Adrenal gland (tissue), 12 donors: ENCODE measurements around the gene MRPL57. TPM values are rescaled to one million over a fixed set of nuclear protein-coding genes. Genes with fewer than 3 reads are reported as not detected.
"Not testable (repeated sequence)": the region's sequence is repeated elsewhere in the genome, so short reads cannot be mapped to it uniquely, and the experiment has no call there.

Source experiments
- DNase-seq, 7 donors: peaks; one replicate each; pipeline ENCODE4 v3.0.0-alpha.2; 2019 to 2020
- H3K27ac ChIP-seq, 5 donors: fragments of 200-600 bp; sonication (generic) in 4 of 5; 1 replicate in 3 of 5; 2 replicates in 2 of 5; pipeline versions ENCODE4 v1.5.1 to v1.8.0; 2016 to 2020; ENCODE audit warnings: mild to moderate bottlenecking in 1 of 5
- H3K27me3 ChIP-seq: fragments of 200-600 bp; 2 replicates; pipeline ENCODE4 v1.8.0; 2021
- H3K36me3 ChIP-seq, 2 donors: fragments of 200-600 bp; replicated peaks in 1 of 2; 1 replicate in 1 of 2; 2 replicates in 1 of 2; pipeline versions ENCODE4 v1.5.1 to v1.8.0; 2018 to 2022
- H3K4me1 ChIP-seq, 2 donors: fragments of 200-600 bp; replicated peaks in 1 of 2; 1 replicate in 1 of 2; 2 replicates in 1 of 2; pipeline versions ENCODE4 v1.5.1 to v1.8.0; 2018 to 2021
- H3K4me3 ChIP-seq, 4 donors: fragments of 200-600 bp; sonication (generic) in 3 of 4; one replicate each; pipeline ENCODE4 v1.5.1; 2016 to 2018
- H3K9me3 ChIP-seq, 3 donors: fragments of 200-600 bp; sonication (generic) in 1 of 3; replicated peaks in 1 of 3; 1 replicate in 2 of 3; 2 replicates in 1 of 3; pipeline versions ENCODE4 v1.5.1 to v1.8.0; 2016 to 2021
- POLR2A ChIP-seq, 2 donors: fragments of 450-650 bp; IDR thresholded peaks; one replicate each; pipeline ENCODE4 v1.6.1; 2017; ENCODE audit warnings: antibody characterized with exemption in 2 of 2, mild to moderate bottlenecking in 2 of 2, moderate library complexity in 1 of 2
- WGBS, 4 donors: extraction: QIAGEN DNeasy Blood & Tissue Kit in 2 of 4; methylation state at CpG; one replicate each; pipeline versions ENCODE4 v1.1.5 to v1.1.7; 2013 to 2017; 5-methylcytosine and 5-hydroxymethylcytosine counted together
- intact Hi-C, 2 donors: fragments of 100-400 bp; cut with DNase I; formaldehyde crosslinking; loops; one replicate each; pipeline versions ENCODE4 v1.14.1 to v1.15.0; 2022 to 2023
- polyA plus RNA-seq, 3 donors: library from polyadenylated mRNA; stranded (reverse); fragments of 200-250 nt in 2 of 3; fragments of 350-450 nt in 1 of 3; fragmentation: Illumina TruSeq in 1 of 3; extraction: RNeasy Lipid Tissue Mini Kit (QIAGEN cat#74804) in 1 of 3; gene quantifications; one replicate each; pipeline ENCODE4 v1.2.3, GENCODE V29; 2013 to 2014
- total RNA-seq, 9 donors: library from RNA; depleted of rRNA in 4 of 9; stranded (reverse); fragments of >200 nt in 4 of 9; fragments of 120-200 nt in 1 of 9; fragmentation: NEBNext Ultra II Directional in 1 of 9; extraction: Animal tissue kit (Norgen Biotek cat#: 25700) in 1 of 9; gene quantifications; one replicate each; pipeline versions ENCODE4 v1.1.0 to v1.2.4, GENCODE V29; 2013 to 2023
- TF ChIP-seq, protein P1 (sequence below), 6 experiments: fragments of 450-650 bp in 4 of 6; fragments of 200-600 bp in 2 of 6; sonication (generic) in 1 of 6; IDR thresholded peaks; 1 replicate in 5 of 6; 2 replicates in 1 of 6; pipeline versions ENCODE4 v1.5.1 to v1.8.0; 2016 to 2021; ENCODE audit warnings: antibody characterized with exemption in 6 of 6, mild to moderate bottlenecking in 2 of 6, moderate library complexity in 1 of 6
- donor health status: healthy with polysubstance abuse.
- donor health status: Bipolar disorder and iron deficiency.
- donor health status: DM: yes; HTN: yes; CAD: no.
- donor health status: DM: no; HTN: no; CAD: no.
- donor health status: DM: no; HTN: no; CAD: no.
- donor health status: DM: yes; HTN: yes; CAD: no.

MRPL57 gene
- total and polyA plus RNA-seq, 12 donors, result 28.5 to 71.0 (median 37.1) TPM

DNA sequence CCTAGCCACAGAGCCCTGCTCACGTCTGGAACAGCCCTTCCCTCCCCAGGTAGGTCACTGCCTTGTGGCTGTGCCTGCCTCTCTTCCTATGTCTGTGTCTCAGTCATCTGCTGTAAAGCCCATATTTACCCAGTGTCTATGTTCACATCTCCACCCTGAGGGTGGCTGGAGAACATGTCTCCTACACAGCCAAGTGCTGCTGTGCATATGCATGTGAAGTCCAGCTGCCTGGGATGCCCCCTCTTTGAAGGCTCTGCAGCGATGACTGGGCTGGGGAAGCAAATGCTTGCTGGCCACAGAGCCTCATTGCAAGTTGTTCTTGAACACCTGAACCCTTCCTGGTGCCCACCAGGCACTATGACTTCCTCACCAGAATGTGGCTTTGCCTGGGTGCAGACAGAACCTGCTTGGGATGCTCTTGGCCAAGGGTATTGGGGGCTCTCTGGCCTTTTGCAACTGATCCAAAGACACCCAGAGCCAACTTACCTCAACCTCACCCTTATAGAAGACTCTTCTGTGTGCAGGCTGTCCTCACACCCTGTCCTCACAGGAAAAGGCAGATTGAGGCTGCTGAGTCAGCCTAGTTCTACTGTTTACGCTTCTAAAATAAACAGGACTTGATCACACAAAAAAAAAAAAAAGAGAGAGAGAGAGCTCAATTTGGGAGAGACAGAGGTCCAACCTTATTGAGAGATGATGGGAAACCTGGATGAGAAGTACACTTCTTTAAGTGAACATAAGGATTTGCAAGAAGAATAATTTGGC is 26.5 kb downstream of the MRPL57 start:
- Histone ChIP-seq H3K27me3 (no peaks in the 10 kb centered on the region), H3K4me1 (no peaks in the 10 kb centered on the region), H3K27ac (no peak overlapping the region), H3K9me3 (no peaks in the 10 kb centered on the region), H3K4me3 (no peak overlapping the region), H3K36me3 (no peaks in the 10 kb centered on the region)
- intact Hi-C loops, result no loop called here
- no peak for DNase-seq
- TF ChIP-seq, protein P1, sequence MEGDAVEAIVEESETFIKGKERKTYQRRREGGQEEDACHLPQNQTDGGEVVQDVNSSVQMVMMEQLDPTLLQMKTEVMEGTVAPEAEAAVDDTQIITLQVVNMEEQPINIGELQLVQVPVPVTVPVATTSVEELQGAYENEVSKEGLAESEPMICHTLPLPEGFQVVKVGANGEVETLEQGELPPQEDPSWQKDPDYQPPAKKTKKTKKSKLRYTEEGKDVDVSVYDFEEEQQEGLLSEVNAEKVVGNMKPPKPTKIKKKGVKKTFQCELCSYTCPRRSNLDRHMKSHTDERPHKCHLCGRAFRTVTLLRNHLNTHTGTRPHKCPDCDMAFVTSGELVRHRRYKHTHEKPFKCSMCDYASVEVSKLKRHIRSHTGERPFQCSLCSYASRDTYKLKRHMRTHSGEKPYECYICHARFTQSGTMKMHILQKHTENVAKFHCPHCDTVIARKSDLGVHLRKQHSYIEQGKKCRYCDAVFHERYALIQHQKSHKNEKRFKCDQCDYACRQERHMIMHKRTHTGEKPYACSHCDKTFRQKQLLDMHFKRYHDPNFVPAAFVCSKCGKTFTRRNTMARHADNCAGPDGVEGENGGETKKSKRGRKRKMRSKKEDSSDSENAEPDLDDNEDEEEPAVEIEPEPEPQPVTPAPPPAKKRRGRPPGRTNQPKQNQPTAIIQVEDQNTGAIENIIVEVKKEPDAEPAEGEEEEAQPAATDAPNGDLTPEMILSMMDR (IDR thresholded peaks at IDR 0.05), result no peak
- TF ChIP-seq POLR2A (IDR thresholded peaks at IDR 0.05), result no peak
- WGBS, 4 donors, result 42 to 61% (median 50%) methylated on average over 2 to 3 of the region's 3 CpGs

DNA sequence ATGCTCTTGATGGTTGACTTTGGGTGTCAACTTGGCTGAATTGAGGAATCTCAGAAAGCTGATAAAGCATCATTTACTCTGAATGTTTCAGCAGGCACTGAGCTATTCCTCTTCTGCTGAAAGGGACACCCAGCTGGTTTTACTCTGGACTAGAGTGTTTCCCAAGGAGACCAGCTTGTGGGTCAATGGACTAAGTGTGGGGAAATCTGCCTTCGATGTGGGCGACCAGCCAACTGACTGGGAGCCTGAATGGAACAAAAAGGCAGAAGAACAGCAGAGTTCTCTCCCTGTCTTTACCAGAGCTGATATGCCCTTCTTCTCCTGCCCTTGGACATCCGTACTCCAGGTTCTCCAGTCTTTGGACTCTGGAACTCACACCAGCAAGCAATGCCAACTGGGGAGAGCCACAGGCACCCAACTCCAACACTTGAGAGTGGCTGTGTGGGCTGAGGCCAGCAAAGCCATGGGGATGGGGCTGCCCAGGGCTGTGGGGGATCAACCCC is 32.2 kb downstream of the MRPL57 start:
- Histone ChIP-seq H3K36me3 (no peaks in the 10 kb centered on the region), H3K9me3 (no peaks in the 10 kb centered on the region), H3K27me3 (no peaks in the 10 kb centered on the region), H3K4me3 (no peak overlapping the region), H3K27ac (no peak overlapping the region), H3K4me1 (no peaks in the 10 kb centered on the region)
- TF ChIP-seq, protein P1 (IDR thresholded peaks at IDR 0.05), result no peak
- TF ChIP-seq POLR2A (IDR thresholded peaks at IDR 0.05), result no peak
- intact Hi-C loops, result no loop called here
- peak in 4 of 7 donors; percentile 5 to 25 (median 20) for DNase-seq
- 69 to 83% (median 76%) methylated on average over 3 of the region's 3 CpGs for WGBS, 4 donors

DNA sequence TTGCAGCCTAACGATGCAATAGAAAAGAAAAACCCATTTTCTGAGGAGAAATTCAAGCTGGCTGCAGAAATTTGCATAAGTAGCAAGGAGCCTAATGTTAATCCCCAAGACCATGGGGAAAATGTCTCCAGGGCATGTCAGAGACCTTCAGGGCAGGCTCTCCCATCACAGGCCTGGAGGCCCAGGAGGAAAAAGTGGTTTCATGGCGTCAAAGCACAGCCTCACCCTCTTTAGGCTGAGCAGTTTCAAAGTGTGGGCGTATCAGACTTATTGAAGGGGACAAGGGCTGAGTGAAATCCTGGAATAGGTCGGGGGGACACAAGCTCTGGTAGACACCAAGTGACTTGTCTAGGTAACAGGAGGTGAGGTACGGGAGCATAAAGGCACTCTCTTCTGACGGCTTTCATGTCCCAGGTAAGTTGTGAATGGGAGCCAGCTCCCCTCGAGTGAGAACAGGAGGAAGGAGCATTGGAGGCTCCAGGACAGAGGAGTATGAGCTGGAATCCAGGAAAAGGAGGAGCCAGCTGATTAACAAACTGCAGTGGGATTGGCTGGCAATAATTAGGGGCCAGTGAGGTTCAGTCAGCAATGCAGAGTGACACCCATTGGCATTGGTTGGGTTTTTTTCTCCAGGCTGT is 35.8 kb downstream of the MRPL57 start:
- no peak overlapping the region for H3K4me3 ChIP-seq
- DNase-seq, result no peak
- 75 to 84% (median 81%) methylated on average over 7 of the region's 7 CpGs for WGBS, 4 donors
- H3K4me1 ChIP-seq, result no peaks in the 10 kb centered on the region
- TF ChIP-seq, protein P1 (IDR thresholded peaks at IDR 0.05), result no peak
- TF ChIP-seq POLR2A (IDR thresholded peaks at IDR 0.05), result no peak
- H3K9me3 ChIP-seq, result no peaks in the 10 kb centered on the region
- intact Hi-C loops, result no loop called here
- H3K27me3 ChIP-seq, result peaks cover 3% of the 10 kb centered on the region
- H3K36me3 ChIP-seq, result no peaks in the 10 kb centered on the region
- H3K27ac ChIP-seq, result no peak overlapping the region

DNA sequence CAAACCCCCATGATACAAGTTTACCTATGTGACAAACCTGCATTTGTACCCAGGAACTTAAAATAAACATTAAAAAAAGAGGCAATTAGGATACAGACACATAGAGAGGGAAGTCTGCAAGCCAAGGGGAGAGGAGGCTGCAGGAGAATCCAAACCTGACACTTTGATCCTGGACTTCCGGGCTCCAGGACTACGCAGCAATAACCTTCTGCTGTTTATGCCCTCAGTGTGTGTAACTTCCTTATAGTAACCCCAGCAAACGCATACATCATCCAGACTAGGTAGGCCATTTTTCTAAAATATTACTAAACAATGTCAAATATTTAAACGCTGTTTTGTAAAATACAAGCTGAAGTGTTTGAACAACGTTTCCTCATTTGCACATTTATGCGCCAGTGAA is 39.0 kb downstream of the MRPL57 start:
- H3K27me3 ChIP-seq, H3K36me3 ChIP-seq, H3K4me3 ChIP-seq, H3K4me1 ChIP-seq, intact Hi-C loops, DNase-seq, H3K27ac ChIP-seq, H3K9me3 ChIP-seq: not testable (repeated sequence)
- 79 to 93% (median 86%) methylated on average over 6 of the region's 6 CpGs for WGBS, 4 donors
